Measurements from ENCODE around the gene LGALS7.
"Not testable (repeated sequence)": the region's sequence is repeated elsewhere in the genome, so short reads cannot be mapped to it uniquely, and the experiment has no call there.

LGALS7 gene

GRCh38 chr19:38788478-38789243, 15.3 kb upstream of the LGALS7 start, which contains the start of gene LGALS7B:
Gene LGALS7B (plus strand): TSS chr19:38789200. CDS start chr19:38789227, 27 bp downstream.
- DNase-seq (ENCODE audit: insufficient read length, low spot score) = no peak
- FAIRE-seq = no peak
- TF ChIP-seq POLR2A (IDR thresholded peaks at IDR 0.05; ENCODE audit: low read depth, low read length) (no peak), PAX5 (IDR thresholded peaks at IDR 0.05; ENCODE audit: insufficient read depth, low read length, severe bottlenecking) (no peak), POLR2AphosphoS5 (IDR thresholded peaks at IDR 0.05; ENCODE audit: low read depth, low read length) (no peak), TAF1 (IDR thresholded peaks at IDR 0.05; ENCODE audit: low read depth, low read length) (no peak), SPI1 (IDR thresholded peaks at IDR 0.05; ENCODE audit: low read depth, low read length) (no peak), POU2F2 (IDR thresholded peaks at IDR 0.05; ENCODE audit: low read depth, low read length) (no peak)

GRCh38 chr19:38786572-38787265, 13.4 kb upstream of the LGALS7 start:
- DNase-seq (ENCODE audit: insufficient read length, low spot score) (no peak), FAIRE-seq (no peak)
- TF ChIP-seq POLR2A (IDR thresholded peaks at IDR 0.05; ENCODE audit: low read depth, low read length) (no peak), TAF1 (IDR thresholded peaks at IDR 0.05; ENCODE audit: low read depth, low read length) (no peak), POU2F2 (IDR thresholded peaks at IDR 0.05; ENCODE audit: low read depth, low read length) (no peak), SPI1 (IDR thresholded peaks at IDR 0.05; ENCODE audit: low read depth, low read length) (no peak), PAX5 (IDR thresholded peaks at IDR 0.05; ENCODE audit: insufficient read depth, low read length, severe bottlenecking) (no peak), POLR2AphosphoS5 (IDR thresholded peaks at IDR 0.05; ENCODE audit: low read depth, low read length) (no peak)

GRCh38 chr19:38786061-38786460, 12.7 kb upstream of the LGALS7 start:
- not testable (repeated sequence) for FAIRE-seq; DNase-seq (ENCODE audit: insufficient read length, low spot score)

- TF ChIP-seq TAF1 (IDR thresholded peaks at IDR 0.05; ENCODE audit: low read depth, low read length) (no peak), POU2F2 (IDR thresholded peaks at IDR 0.05; ENCODE audit: low read depth, low read length) (no peak), POLR2AphosphoS5 (IDR thresholded peaks at IDR 0.05; ENCODE audit: low read depth, low read length) (no peak), SPI1 (IDR thresholded peaks at IDR 0.05; ENCODE audit: low read depth, low read length) (no peak), POLR2A (IDR thresholded peaks at IDR 0.05; ENCODE audit: low read depth, low read length) (no peak), PAX5 (IDR thresholded peaks at IDR 0.05; ENCODE audit: insufficient read depth, low read length, severe bottlenecking) (no peak)
- no peak for DNase-seq (ENCODE audit: insufficient read length, low spot score)
- FAIRE-seq = no peak
Observed at GRCh38 chr19:38785187-38785699, 11.9 kb upstream of the LGALS7 start.

GRCh38 chr19:38784224-38784623, 10.9 kb upstream of the LGALS7 start:
- FAIRE-seq (no peak), DNase-seq (ENCODE audit: insufficient read length, low spot score) (no peak)
- TF ChIP-seq POLR2AphosphoS5 (IDR thresholded peaks at IDR 0.05; ENCODE audit: low read depth, low read length) (no peak), POLR2A (IDR thresholded peaks at IDR 0.05; ENCODE audit: low read depth, low read length) (no peak), PAX5 (IDR thresholded peaks at IDR 0.05; ENCODE audit: insufficient read depth, low read length, severe bottlenecking) (no peak), SPI1 (IDR thresholded peaks at IDR 0.05; ENCODE audit: low read depth, low read length) (no peak), TAF1 (IDR thresholded peaks at IDR 0.05; ENCODE audit: low read depth, low read length) (no peak), POU2F2 (IDR thresholded peaks at IDR 0.05; ENCODE audit: low read depth, low read length) (no peak)

- not testable (repeated sequence) for DNase-seq (ENCODE audit: insufficient read length, low spot score); FAIRE-seq
Observed at GRCh38 chr19:38782212-38782611, 8.9 kb upstream of the LGALS7 start.

- FAIRE-seq = no peak
- TF ChIP-seq POU2F2 (IDR thresholded peaks at IDR 0.05; ENCODE audit: low read depth, low read length) = no peak
- DNase-seq (ENCODE audit: insufficient read length, low spot score) = no peak
Observed at GRCh38 chr19:38781058-38781457, 7.7 kb upstream of the LGALS7 start.

- no peak for TF ChIP-seq PAX5 (IDR thresholded peaks at IDR 0.05; ENCODE audit: insufficient read depth, low read length, severe bottlenecking)
- no peak for TF ChIP-seq SPI1 (IDR thresholded peaks at IDR 0.05; ENCODE audit: low read depth, low read length)
- TF ChIP-seq TAF1 (IDR thresholded peaks at IDR 0.05; ENCODE audit: low read depth, low read length) = no peak
- no peak for TF ChIP-seq POLR2A (IDR thresholded peaks at IDR 0.05; ENCODE audit: low read depth, low read length)
- TF ChIP-seq POLR2AphosphoS5 (IDR thresholded peaks at IDR 0.05; ENCODE audit: low read depth, low read length) = no peak
- FAIRE-seq = no peak
- DNase-seq (ENCODE audit: insufficient read length, low spot score) = no peak
Observed at GRCh38 chr19:38780443-38780842, 7.1 kb upstream of the LGALS7 start.

- no peak for FAIRE-seq
- no peak for TF ChIP-seq SPI1 (IDR thresholded peaks at IDR 0.05; ENCODE audit: low read depth, low read length)
- no peak for TF ChIP-seq POU2F2 (IDR thresholded peaks at IDR 0.05; ENCODE audit: low read depth, low read length)
- no peak for TF ChIP-seq PAX5 (IDR thresholded peaks at IDR 0.05; ENCODE audit: insufficient read depth, low read length, severe bottlenecking)
- TF ChIP-seq POLR2AphosphoS5 (IDR thresholded peaks at IDR 0.05; ENCODE audit: low read depth, low read length) = no peak
- TF ChIP-seq TAF1 (IDR thresholded peaks at IDR 0.05; ENCODE audit: low read depth, low read length) = no peak
- TF ChIP-seq POLR2A (IDR thresholded peaks at IDR 0.05; ENCODE audit: low read depth, low read length) = no peak
- DNase-seq (ENCODE audit: insufficient read length, low spot score) = no peak
Observed at GRCh38 chr19:38778733-38779132, 5.4 kb upstream of the LGALS7 start.

All from GM12891 (cell line).